Measurements from ENCODE around the gene UBXN6. TPM values are rescaled to one million over a fixed set of nuclear protein-coding genes. Genes with fewer than 3 reads are reported as not detected.

UBXN6 gene
- total RNA-seq, 1 experiment from 2014 or later: 34.1 TPM

DNA sequence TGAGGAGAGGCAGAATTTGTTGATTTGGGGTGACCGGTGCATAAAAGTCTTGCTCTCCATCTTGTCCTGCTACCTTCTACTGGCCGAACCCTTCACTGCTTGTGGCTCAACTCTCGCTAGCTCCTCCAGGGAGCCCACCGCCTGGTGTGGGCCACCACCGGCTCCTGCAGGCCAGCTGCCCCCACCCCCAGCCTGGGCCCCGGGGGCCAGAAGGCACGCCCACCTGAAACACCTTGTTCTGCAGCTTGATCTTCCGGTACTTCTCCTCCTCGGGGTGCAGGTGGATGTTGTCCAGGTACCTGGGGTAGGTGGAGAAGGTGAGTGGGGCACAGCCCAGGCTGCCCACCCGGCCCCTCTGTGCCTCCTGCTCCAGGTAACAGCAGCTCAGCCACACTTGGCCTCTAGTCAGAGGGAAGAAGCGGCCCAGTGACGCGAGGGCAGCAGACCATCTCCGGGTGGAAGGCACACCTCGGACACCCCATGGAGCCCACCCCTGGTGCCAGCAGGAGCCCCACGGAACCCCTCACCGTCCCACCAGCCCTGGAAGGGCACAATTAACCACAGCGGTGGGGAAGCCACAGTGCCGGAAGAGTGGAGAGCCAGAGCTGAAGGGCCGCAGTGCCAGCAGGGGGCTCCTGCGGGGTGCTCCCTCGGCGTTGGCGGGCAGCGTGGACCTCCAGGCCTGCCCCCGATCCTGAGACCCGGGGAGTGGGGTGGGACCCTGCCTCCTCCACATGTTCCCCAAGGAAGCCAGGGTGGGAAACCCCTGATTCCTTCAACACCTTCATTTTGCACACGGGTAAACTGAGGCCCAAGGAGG, 10.1 kb downstream of the UBXN6 start:
- no peak overlapping the region for H2BK12ac ChIP-seq (ENCODE audit: insufficient read length, low read depth, low read length)
- Mint-ChIP-seq H3K27ac (peak overlapping the region in 1 of 3 experiments; percentile 76; a peak in 2 of 7 replicates), H3K4me3 (no peak overlapping the region), H3K4me1 (no peaks in the 10 kb centered on the region), H3K36me3 (ENCODE audit: insufficient read depth in 1 of 3, low read depth in 3 of 3) (peaks cover 15 to 61% (median 37%) of the 10 kb centered on the region in 3 experiments; a peak in 6 of 7 replicates), H3K27me3 (ENCODE audit: low read depth) (no peaks in the 10 kb centered on the region; the same call in 1 of the 2 replicates), H3K9me3 (no peaks in the 10 kb centered on the region)
- no peak overlapping the region for H3K23ac ChIP-seq (ENCODE audit: insufficient read length, low read depth, low read length)
- H2BK5ac ChIP-seq (ENCODE audit: insufficient read length, low read length): no peak overlapping the region
- TF ChIP-seq, protein P1, sequence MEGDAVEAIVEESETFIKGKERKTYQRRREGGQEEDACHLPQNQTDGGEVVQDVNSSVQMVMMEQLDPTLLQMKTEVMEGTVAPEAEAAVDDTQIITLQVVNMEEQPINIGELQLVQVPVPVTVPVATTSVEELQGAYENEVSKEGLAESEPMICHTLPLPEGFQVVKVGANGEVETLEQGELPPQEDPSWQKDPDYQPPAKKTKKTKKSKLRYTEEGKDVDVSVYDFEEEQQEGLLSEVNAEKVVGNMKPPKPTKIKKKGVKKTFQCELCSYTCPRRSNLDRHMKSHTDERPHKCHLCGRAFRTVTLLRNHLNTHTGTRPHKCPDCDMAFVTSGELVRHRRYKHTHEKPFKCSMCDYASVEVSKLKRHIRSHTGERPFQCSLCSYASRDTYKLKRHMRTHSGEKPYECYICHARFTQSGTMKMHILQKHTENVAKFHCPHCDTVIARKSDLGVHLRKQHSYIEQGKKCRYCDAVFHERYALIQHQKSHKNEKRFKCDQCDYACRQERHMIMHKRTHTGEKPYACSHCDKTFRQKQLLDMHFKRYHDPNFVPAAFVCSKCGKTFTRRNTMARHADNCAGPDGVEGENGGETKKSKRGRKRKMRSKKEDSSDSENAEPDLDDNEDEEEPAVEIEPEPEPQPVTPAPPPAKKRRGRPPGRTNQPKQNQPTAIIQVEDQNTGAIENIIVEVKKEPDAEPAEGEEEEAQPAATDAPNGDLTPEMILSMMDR (conservative IDR thresholded peaks at IDR 0.05): 0 out of 3 replicates have a peak, but pooled peaks have one; percentile 15
- no peaks in the 10 kb centered on the region for H3K27me3 ChIP-seq (ENCODE audit: insufficient read depth, low read length)
- H3K79me1 ChIP-seq (ENCODE audit: insufficient read depth, low read depth, low read length, poor library complexity, severe bottlenecking): no peaks in the 10 kb centered on the region
- no peaks in the 10 kb centered on the region for H4K20me1 ChIP-seq (ENCODE audit: control insufficient read depth, insufficient read depth, insufficient read length)
- H4K91ac ChIP-seq (ENCODE audit: insufficient read length, low read depth, low read length): no peak overlapping the region
- H3T11ph ChIP-seq (ENCODE audit: low read length): no peak overlapping the region
- DNase-seq: no peak
- H2BK15ac ChIP-seq (ENCODE audit: low read depth, low read length): no peak overlapping the region
- no peaks in the 10 kb centered on the region for H3K23me2 ChIP-seq (ENCODE audit: insufficient read length, low read depth, low read length, poor library complexity, severe bottlenecking)
- H3K4me1 ChIP-seq (ENCODE audit: insufficient read depth, low read length): no peaks in the 10 kb centered on the region
- no peak overlapping the region for H3K27ac ChIP-seq (ENCODE audit: insufficient read length, low read depth, low read length)
- WGBS (ENCODE audit: extremely low coverage, insufficient read length, low lambda C conversion rate): no CpG with 5 or more reads among the region's 28 CpGs
- H3K18ac ChIP-seq (ENCODE audit: insufficient read length, low read depth, low read length): no peak overlapping the region
- H2AFZ ChIP-seq (ENCODE audit: low read length): no peak overlapping the region
- no peaks in the 10 kb centered on the region for H3K9me3 ChIP-seq (ENCODE audit: control insufficient read depth, low read depth, low read length)
- H3K9ac ChIP-seq (ENCODE audit: extremely low read depth, insufficient read length, low read length): no peak overlapping the region
- no peak overlapping the region for H4K8ac ChIP-seq (replicated peaks; ENCODE audit: insufficient read length, low read depth, low read length)
- no peak overlapping the region for H3K14ac ChIP-seq (ENCODE audit: insufficient read depth, low read length)
- H2AK5ac ChIP-seq (ENCODE audit: insufficient read length, low read length): no peak overlapping the region
- H4K5ac ChIP-seq (ENCODE audit: insufficient read length, low read depth, low read length): no peak overlapping the region
- H3K56ac ChIP-seq (ENCODE audit: insufficient read length, low read depth, low read length): no peak overlapping the region
- no peak overlapping the region for H3K4me2 ChIP-seq (ENCODE audit: insufficient read depth, insufficient read length, low read length)
- no peak overlapping the region for H3K4ac ChIP-seq (ENCODE audit: low read depth, low read length)
- no peak overlapping the region for H2BK120ac ChIP-seq (ENCODE audit: low read depth, low read length, poor library complexity, severe bottlenecking)
- no peak overlapping the region for H2BK20ac ChIP-seq (ENCODE audit: low read depth, low read length, poor library complexity, severe bottlenecking)
- H3K79me2 ChIP-seq (ENCODE audit: insufficient read depth, low read length): no peaks in the 10 kb centered on the region

All from H9 (cell line).